ENCODE measurements around the gene HSPBP1. TPM values are rescaled to one million over a fixed set of nuclear protein-coding genes. Genes with fewer than 3 reads are reported as not detected.

Gene HSPBP1
- total RNA-seq, 4 donors from 2014 or later = 18.5 to 41.7 (median 36.7) TPM

DNA sequence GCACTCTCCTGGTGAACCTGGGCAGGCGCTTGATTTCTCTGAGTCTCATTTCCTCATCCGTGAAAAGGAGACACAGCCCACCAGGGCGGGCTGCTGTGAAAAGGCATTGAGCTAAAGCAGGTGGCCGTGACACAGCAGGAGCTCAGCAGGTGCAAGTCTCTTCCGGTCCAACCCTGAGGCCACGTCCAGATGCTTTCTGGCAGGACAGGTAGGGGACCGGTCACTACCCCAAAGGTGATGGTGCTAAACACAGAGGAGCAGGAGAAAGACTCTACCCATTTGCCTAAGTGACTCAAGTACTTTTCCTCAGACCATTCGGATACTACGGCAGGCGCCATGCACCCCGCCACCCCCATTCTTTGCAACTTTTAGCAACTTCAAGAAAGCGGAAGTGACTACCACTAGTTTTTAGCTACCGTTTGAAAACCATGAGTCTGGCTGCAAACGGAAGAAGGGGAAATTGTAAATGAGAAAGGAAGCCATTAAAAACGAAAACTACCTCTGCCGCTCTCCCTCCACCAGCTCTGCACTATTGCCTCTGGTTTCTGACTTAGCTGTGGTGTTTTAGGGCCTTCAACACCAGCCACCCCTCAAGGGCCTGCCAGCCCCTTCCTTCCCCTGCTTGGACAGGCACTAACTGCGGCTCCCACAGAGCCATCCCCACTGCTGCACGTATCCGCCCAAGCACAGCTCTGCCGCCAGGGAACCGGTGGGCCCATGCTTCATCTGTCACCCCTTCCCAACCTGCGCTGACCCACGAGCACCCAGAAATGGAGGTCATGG, 25.9 kb downstream of the HSPBP1 start:
- no peak for DNase-seq
- TF ChIP-seq, protein P1, sequence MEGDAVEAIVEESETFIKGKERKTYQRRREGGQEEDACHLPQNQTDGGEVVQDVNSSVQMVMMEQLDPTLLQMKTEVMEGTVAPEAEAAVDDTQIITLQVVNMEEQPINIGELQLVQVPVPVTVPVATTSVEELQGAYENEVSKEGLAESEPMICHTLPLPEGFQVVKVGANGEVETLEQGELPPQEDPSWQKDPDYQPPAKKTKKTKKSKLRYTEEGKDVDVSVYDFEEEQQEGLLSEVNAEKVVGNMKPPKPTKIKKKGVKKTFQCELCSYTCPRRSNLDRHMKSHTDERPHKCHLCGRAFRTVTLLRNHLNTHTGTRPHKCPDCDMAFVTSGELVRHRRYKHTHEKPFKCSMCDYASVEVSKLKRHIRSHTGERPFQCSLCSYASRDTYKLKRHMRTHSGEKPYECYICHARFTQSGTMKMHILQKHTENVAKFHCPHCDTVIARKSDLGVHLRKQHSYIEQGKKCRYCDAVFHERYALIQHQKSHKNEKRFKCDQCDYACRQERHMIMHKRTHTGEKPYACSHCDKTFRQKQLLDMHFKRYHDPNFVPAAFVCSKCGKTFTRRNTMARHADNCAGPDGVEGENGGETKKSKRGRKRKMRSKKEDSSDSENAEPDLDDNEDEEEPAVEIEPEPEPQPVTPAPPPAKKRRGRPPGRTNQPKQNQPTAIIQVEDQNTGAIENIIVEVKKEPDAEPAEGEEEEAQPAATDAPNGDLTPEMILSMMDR (IDR thresholded peaks at IDR 0.05 in 4 of 5, conservative IDR thresholded peaks at IDR 0.05 in 1 of 5) = no peak
- TF ChIP-seq POLR2A (IDR thresholded peaks at IDR 0.05) = no peak
- H3K4me1 ChIP-seq = peaks cover 35 to 56% of the 10 kb centered on the region in 2 donors
- H3K27me3 ChIP-seq = no peaks in the 10 kb centered on the region
- no peaks in the 10 kb centered on the region for H3K9me3 ChIP-seq
- intact Hi-C loops (cut with DNase I; ENCODE audit: low total_unique reads) = loop anchor here (10.0 kb wide), 1 partner anchor 789 kb away; the partner anchor contains the start of gene LENG9
- H3K27ac ChIP-seq = no peak overlapping the region
- in situ Hi-C loops (cut with MboI; ENCODE audit: low sequenced_read_pairs in 4 of 4) = no loop called here
- H3K36me3 ChIP-seq = no peaks in the 10 kb centered on the region
- no peak for ATAC-seq
- peak overlapping the region in 2 of 4 donors; percentile 2 to 28 for H3K4me3 ChIP-seq

- intact Hi-C loops (cut with DNase I; ENCODE audit: low total_unique reads) = loop anchor here (10.0 kb wide), 1 partner anchor 788 kb away; the partner anchor contains the start of gene LENG9
- in situ Hi-C loops (cut with MboI; ENCODE audit: low sequenced_read_pairs in 4 of 4) = no loop called here
- H3K27ac ChIP-seq = no peak overlapping the region
Measured at GRCh38 chr19:55252760-55253663, 26.9 kb downstream of the HSPBP1 start.

DNA sequence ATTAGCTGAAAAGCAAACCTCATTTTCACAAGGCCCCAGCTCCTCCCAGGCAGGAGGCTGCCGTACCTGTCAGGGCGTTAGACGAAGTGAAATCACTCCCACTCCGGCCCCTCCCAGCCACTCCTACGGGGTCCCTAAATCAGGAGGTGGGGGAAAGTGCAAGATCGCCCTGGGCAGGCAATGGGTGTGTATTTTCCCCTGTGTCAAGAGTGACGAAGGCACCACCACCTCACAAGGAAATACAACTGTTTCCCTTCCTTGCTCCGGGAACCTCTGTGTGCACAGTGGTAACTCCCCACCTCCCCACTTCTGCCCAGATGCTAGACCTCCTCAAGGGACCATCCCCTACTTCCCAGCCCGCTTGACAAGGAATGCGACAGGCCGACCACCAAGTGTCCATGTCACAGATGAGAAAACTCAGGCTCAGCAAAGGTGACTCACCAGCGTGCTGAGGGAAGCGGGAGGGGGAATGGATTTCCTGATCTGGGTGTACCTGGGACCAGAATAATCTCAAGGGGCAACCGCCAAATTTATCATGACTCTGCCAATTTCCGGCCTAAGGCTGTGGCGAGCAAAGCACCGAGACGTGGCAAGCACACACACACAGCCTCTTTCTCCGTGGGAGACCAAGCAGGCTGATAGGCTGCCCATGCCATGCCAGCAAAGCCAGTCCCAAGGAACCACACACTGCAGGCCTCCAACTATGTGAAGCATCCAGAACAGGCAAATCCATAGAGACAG, 28.4 kb downstream of the HSPBP1 start:
- peaks cover 0 to 6% of the 10 kb centered on the region in 2 donors for H3K36me3 ChIP-seq
- H3K27ac ChIP-seq = no peak overlapping the region
- DNase-seq (no peak), ATAC-seq (no peak)
- no peaks in the 10 kb centered on the region for H3K27me3 ChIP-seq
- intact Hi-C loops (cut with DNase I; ENCODE audit: low total_unique reads) = loop anchor here (10.0 kb wide), 1 partner anchor 787 kb away; the partner anchor contains the start of gene LENG9
- peaks cover 21 to 42% of the 10 kb centered on the region in 2 donors for H3K4me1 ChIP-seq
- in situ Hi-C loops (cut with MboI; ENCODE audit: low sequenced_read_pairs in 4 of 4) = no loop called here
- no peak overlapping the region for H3K4me3 ChIP-seq
- no peaks in the 10 kb centered on the region for H3K9me3 ChIP-seq
- TF ChIP-seq, protein P1 (IDR thresholded peaks at IDR 0.05 in 4 of 5, conservative IDR thresholded peaks at IDR 0.05 in 1 of 5) = no peak
- TF ChIP-seq POLR2A (IDR thresholded peaks at IDR 0.05) = no peak

More at GRCh38 chr19:55252760-55253663, 26.9 kb downstream of the HSPBP1 start:
- ATAC-seq (no peak), DNase-seq (no peak)
- no peaks in the 10 kb centered on the region for H3K36me3 ChIP-seq
- no peaks in the 10 kb centered on the region for H3K9me3 ChIP-seq
- H3K27me3 ChIP-seq = no peaks in the 10 kb centered on the region
- H3K4me1 ChIP-seq = peaks cover 35 to 56% of the 10 kb centered on the region in 2 donors
- TF ChIP-seq, protein P1 (IDR thresholded peaks at IDR 0.05 in 4 of 5, conservative IDR thresholded peaks at IDR 0.05 in 1 of 5) = no peak
- TF ChIP-seq POLR2A (IDR thresholded peaks at IDR 0.05) = no peak
- H3K4me3 ChIP-seq = no peak overlapping the region

DNA sequence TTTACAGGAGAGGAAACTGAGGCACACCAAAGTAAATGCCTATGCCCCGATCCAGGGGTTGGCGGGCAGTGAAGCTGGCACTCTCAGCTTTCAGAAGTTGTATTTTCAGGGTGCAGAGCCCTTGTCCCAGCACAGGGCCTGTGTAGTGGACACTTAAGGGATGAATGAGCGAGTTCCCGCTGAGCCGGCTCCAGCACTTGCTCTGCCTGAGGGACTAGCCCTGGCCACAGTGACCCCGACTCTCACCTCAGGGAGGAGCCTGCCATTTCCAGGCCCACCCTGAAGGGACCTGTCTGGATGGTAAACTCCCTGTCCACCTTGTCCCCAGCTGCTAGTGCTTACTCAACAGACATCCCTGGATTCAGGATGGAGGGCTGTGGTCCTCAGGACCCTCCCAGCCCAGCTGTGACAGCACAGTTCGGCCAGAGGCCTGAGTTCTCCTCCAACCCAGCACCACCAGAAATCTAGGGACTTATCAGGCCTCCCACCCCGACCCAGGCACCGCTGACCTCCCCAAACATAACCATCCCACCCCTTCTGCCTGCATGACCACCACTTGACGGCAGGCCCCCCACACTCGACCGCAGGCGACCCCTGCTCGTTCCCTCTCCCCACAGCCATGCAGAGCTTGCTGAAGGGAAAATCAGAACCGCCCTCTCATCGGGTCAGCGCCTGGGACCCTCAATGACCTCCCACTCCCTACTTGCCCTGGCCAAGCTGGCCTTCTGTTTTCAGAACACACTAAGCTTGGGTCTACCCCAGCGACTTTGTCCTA, 29.5 kb downstream of the HSPBP1 start:
- Histone ChIP-seq H3K27ac (no peak overlapping the region), H3K4me1 (peaks cover 10 to 31% of the 10 kb centered on the region in 2 donors), H3K27me3 (no peaks in the 10 kb centered on the region), H3K4me3 (no peak overlapping the region), H3K36me3 (peaks cover 0 to 15% of the 10 kb centered on the region in 2 donors), H3K9me3 (no peaks in the 10 kb centered on the region)
- DNase-seq (no peak), ATAC-seq (no peak)
- no peak for TF ChIP-seq POLR2A (IDR thresholded peaks at IDR 0.05)
- TF ChIP-seq, protein P1 (IDR thresholded peaks at IDR 0.05 in 4 of 5, conservative IDR thresholded peaks at IDR 0.05 in 1 of 5) = no peak
- in situ Hi-C loops (cut with MboI; ENCODE audit: low sequenced_read_pairs in 4 of 4) = no loop called here
- intact Hi-C loops (cut with DNase I; ENCODE audit: low total_unique reads) = loop anchor here (10.0 kb wide), 1 partner anchor 786 kb away; the partner anchor contains the start of gene LENG9
